Left ventricle myocardium inferior (tissue), 1 donor: ENCODE measurements around the gene C8B. TPM values are rescaled to one million over a fixed set of nuclear protein-coding genes. Genes with fewer than 3 reads are reported as not detected.

Experiments used
- DNase-seq: peaks from one replicate; pipeline ENCODE4 v3.0.0-alpha.2; 2020
- H3K27ac ChIP-seq: fragments of 200-600 bp; replicated peaks from 2 replicates; pipeline ENCODE4 v1.8.0; 2021
- H3K27me3 ChIP-seq: fragments of 200-600 bp; 2 replicates; pipeline ENCODE4 v1.8.0; 2021; ENCODE audit warnings: low read depth
- H3K36me3 ChIP-seq: fragments of 200-600 bp; 2 replicates; pipeline ENCODE4 v1.8.0; 2021
- H3K4me1 ChIP-seq: fragments of 200-600 bp; 2 replicates; pipeline ENCODE4 v1.8.0; 2021
- H3K4me3 ChIP-seq: fragments of 200-600 bp; 2 replicates; pipeline ENCODE4 v1.8.0; 2021; ENCODE audit warnings: mild to moderate bottlenecking, moderate library complexity
- H3K9me3 ChIP-seq: fragments of 200-600 bp; replicated peaks from 2 replicates; pipeline ENCODE4 v1.8.0; 2021
- CTCF ChIP-seq: fragments of 200-600 bp; IDR thresholded peaks from 2 replicates; pipeline ENCODE4 v1.8.0; 2021; ENCODE audit warnings: antibody characterized with exemption, mild to moderate bottlenecking, borderline replicate concordance
- intact Hi-C: fragments of 100-400 bp; cut with micrococcal nuclease; formaldehyde crosslinking; loops from one replicate; pipeline ENCODE4 v1.11.0; 2022
- total RNA-seq: library from RNA; stranded (reverse); fragmentation: NEBNext Ultra II Directional; extraction: Animal tissue kit (Norgen Biotek cat#: 25700); gene quantifications from one replicate; pipeline ENCODE4 v1.2.1, GENCODE V29; 2021
- donor health status: DM: no; HTN: yes; CAD: no; lungs with severe emphysema.

Gene C8B
- total RNA-seq, 1 donor from 2014 or later, result not detected

DNA sequence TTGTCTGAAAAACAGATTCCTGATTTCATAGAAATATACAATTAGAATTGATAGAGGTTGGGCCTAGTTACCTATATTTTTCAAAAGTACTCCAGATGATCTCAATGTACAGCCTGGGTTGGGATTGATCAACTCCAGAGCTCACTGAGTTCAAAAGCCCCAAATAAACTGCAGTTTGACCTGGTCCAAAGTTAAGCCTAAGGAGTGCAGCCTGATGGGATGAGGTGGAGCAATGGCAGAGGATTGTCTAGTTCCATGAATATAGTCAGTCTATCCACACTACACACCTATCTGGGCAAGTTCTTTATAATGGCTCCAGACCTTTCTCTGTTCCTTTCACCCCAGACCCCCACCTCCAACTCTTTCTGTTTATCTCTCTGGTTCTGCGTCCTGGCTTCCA lies 62.0 kb downstream of the C8B start:
- Histone ChIP-seq H3K4me3 (no peak overlapping the region), H3K27me3 (peaks cover 7% of the 10 kb centered on the region), H3K4me1 (no peaks in the 10 kb centered on the region), H3K27ac (no peak overlapping the region), H3K9me3 (no peaks in the 10 kb centered on the region), H3K36me3 (no peaks in the 10 kb centered on the region)
- no peak for TF ChIP-seq CTCF
- intact Hi-C loops, result no loop called here
- DNase-seq, result no peak

DNA sequence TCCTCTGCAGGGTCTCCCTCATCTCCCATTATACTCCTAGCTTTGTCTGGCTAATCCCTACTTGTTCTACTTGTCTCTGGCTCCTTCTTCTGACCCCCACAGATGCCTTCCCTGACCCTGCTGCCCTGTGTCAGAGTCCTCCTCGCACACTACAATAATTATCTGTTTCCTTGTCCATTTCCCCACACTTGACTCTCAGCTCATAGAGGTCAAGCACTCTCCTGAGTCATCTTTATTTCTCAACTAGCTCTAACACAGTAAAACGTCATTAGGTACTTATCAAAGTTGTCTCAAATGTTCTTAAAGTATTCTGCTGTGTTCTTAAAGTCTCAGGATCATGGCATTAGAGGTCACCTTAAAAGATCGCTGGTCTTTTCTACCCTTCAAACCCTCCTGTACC lies 64.1 kb downstream of the C8B start:
- TF ChIP-seq CTCF, result no peak
- intact Hi-C loops, result no loop called here

DNA sequence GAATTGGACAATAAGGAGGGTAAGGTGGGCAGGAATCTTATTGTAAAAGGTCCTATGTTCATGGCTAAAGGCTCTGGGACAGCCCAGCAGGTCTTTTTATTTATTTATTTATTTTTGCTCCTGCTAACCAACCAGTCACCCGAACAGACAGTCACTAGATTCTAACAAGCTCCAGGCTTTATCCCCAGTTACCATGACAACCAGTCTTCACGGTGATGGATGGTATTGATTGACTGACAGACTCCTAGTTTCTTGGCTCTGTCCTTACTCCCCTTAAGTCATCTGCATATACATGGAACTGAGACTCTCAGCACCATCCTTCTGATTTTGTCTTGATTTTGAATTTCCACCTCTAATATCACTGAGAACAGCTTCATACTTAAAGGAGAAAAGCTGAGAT lies 66.9 kb downstream of the C8B start:
- no peak for TF ChIP-seq CTCF
- Histone ChIP-seq H3K4me3 (no peak overlapping the region), H3K4me1 (peaks cover 21% of the 10 kb centered on the region), H3K27ac (no peak overlapping the region), H3K36me3 (no peaks in the 10 kb centered on the region), H3K9me3 (no peaks in the 10 kb centered on the region), H3K27me3 (peaks cover 7% of the 10 kb centered on the region)
- intact Hi-C loops, result no loop called here
- DNase-seq, result no peak

More for the DNA sequence above, 64.1 kb downstream of the C8B start:
- Histone ChIP-seq H3K4me1 (peaks cover 18% of the 10 kb centered on the region), H3K4me3 (no peak overlapping the region), H3K9me3 (no peaks in the 10 kb centered on the region), H3K27ac (no peak overlapping the region), H3K27me3 (peaks cover 7% of the 10 kb centered on the region), H3K36me3 (no peaks in the 10 kb centered on the region)
- DNase-seq, result no peak

DNA sequence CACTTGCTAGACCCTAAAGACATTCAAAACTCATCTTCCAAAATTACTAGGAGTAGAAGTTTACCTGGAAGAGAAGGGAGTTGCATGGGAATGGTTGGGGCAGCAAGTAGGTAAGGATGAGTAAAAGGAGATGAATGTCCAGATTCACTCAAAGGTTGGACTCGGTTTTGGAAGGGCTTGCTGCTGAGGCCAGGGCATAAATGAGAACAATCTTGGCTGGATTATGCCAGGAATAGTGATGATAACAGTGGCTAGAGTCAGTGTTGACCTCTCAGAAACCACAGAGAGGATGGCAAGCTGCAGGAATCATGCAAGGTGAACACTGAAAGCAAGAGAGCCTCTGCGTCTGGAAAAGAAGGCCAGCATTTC lies 67.8 kb downstream of the C8B start:
- intact Hi-C loops, result no loop called here
- Histone ChIP-seq H3K27me3 (peaks cover 1% of the 10 kb centered on the region), H3K4me3 (no peak overlapping the region), H3K27ac (no peak overlapping the region), H3K36me3 (no peaks in the 10 kb centered on the region), H3K9me3 (no peaks in the 10 kb centered on the region), H3K4me1 (peaks cover 21% of the 10 kb centered on the region)
- no peak for DNase-seq
- TF ChIP-seq CTCF, result no peak

DNA sequence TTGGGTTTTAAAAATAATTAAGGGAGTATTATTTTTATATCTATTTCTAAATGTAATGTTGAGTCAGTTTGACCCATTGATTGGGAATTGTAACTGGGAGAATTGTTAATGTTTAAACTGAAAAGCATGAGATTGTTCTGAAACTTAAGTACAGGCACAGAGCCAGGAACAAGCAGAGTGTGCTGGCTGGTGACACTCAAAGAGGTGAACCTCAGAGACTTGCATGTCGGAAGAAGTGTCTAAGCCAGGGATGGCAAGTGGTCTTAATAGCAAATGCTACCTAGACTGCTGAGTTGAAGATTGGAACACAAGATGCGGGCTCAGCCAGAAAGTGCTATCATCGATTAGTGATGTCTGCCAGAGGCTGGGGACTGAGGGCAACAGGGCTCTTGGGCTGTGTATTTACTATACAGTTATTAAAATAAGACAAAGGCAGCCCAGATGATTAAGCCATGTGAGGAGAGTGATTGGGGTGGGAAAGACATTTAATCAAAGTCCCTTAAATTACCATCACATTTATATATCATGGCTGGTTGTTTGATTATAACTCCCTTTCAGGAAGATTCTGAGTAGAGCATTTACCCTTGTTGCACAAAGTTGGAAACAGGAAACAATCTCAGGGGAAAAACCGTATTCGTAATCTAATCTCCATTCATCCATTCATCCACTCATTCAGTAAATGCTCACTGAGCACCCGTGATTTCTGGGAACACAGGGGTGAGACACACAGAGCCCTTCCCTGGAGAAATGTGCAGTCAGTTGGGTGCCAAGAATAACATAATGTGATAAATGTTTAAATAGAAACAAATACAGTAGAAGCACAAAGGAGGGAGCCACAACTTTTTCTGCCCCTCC lies 68.4 kb downstream of the C8B start:
- no peaks in the 10 kb centered on the region for H3K36me3 ChIP-seq
- TF ChIP-seq CTCF, result no peak
- no peak for DNase-seq
- H3K9me3 ChIP-seq, result no peaks in the 10 kb centered on the region
- H3K27ac ChIP-seq, result no peak overlapping the region
- peaks cover 21% of the 10 kb centered on the region for H3K4me1 ChIP-seq
- intact Hi-C loops, result no loop called here
- H3K4me3 ChIP-seq, result no peak overlapping the region
- no peaks in the 10 kb centered on the region for H3K27me3 ChIP-seq
